HG03064 (cell line): ENCODE results near the gene WDR90.

Experiments used
- ATAC-seq: cut with Tn5 transposase; IDR thresholded peaks from one replicate; pipeline ENCODE4 v1.9.1; 2021; ENCODE audit warnings: low read depth; ENCODE audit not compliant: unreplicated experiment

Gene WDR90

DNA sequence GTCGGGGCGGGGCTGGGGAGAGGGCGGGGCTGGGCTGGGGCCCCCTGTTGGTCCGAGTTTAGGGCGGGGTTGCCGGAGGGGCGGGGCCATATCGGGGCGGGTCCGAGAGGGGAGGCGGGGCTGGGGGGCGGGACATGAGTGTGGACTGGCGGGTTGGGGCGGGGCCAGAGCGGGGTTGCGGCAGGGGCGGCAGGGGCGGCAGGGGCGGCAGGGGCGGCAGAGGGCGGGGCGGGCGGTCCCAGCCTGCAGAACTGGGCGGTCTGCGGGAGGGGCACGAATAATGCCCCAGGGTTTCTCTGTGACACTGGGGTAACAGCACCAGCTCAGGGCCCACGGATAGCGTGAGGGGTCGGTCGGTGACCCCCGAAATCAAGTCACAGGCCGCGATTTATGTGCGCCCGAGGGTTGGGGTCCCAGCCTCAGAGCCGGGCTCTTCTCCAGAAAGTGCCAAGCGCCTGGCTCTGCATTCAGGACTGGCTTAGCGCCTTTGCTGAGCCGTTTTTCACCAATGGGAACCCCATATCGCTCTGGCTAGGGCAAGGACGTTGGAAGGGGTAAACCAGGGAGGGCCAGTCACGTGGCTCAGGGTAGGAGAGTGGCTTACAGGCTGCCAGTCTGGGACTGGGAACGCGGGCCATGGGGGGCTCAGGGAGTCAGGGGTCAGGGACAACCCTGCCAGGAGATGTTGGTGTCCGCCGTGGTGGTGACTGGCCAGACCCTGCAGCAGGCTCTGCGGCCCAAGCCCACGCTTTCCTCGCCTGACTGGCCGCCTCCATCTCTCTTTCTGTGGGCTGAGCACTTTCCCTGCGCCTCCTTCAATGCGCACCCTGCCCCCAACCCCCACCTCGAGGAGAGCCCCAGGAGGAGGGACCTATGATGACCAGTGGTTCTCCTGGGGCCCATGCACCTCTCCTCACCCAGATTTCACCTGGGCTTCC lies 11.8 kb upstream of the WDR90 start:
- no peak for ATAC-seq

DNA sequence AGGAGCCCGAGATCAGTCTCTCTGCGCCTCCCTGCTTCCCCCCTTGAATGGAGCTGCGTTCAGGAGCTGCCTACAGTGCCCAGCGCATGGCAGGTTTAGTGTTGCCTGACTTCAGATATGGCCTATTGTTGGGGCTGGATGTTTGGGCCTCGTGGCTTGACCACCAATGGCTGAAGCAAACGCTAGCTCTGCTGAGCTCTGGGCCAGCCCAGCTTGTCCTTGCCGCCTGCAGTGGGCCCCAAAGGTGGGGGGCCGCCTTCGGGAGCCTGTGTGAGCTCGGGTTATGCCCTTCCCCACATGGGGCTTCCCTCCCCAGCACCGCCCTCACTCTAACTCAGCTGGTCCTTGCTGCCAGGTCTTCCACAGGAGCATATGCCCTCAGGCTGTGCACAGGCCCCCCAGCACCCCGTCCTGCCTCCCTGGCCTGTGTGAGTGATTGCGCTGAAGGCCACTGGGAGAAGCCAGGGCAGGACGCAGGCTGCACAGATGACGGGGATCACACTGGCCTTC lies 11.1 kb upstream of the WDR90 start:
- ATAC-seq: no peak

DNA sequence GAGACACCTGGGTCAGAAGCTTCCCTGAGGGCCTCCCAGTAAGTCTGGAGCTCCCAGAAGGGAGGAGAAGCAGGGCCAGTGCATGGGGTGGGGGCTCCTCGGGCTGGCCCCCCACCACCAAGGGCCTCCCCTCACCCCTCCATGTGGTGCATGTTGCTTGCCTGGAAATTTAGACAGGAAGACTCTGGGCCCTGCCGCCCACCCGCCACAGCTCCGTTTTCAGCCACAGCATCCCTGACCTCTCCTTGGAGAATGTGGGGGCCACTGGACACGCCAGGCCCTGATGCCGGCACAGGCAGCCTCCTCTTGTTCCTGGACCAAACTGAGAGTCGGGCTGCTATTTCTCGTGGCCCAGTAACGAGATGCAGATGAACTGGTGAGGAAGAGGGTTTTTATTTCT lies 10.3 kb upstream of the WDR90 start:
- ATAC-seq: no peak

DNA sequence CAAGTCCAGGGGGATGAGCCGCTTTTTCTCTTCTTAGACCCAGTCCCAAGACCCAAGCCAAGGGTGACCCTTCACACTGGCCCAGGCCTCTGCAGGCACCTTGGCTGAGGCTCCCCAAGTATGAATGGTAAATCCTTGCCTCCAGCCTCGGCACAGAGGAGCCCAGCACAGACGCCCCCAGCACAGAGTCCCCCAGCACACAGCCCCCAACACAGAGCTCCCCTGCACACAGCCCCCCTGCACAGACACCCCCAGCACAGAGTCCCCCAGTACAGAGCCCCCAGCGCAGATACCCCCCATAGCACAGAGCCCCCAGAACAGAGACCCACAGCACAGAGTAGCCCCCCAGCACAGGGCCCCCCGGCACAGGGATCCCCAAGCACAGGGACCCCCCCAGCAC lies 8.6 kb upstream of the WDR90 start:
- ATAC-seq: no peak

DNA sequence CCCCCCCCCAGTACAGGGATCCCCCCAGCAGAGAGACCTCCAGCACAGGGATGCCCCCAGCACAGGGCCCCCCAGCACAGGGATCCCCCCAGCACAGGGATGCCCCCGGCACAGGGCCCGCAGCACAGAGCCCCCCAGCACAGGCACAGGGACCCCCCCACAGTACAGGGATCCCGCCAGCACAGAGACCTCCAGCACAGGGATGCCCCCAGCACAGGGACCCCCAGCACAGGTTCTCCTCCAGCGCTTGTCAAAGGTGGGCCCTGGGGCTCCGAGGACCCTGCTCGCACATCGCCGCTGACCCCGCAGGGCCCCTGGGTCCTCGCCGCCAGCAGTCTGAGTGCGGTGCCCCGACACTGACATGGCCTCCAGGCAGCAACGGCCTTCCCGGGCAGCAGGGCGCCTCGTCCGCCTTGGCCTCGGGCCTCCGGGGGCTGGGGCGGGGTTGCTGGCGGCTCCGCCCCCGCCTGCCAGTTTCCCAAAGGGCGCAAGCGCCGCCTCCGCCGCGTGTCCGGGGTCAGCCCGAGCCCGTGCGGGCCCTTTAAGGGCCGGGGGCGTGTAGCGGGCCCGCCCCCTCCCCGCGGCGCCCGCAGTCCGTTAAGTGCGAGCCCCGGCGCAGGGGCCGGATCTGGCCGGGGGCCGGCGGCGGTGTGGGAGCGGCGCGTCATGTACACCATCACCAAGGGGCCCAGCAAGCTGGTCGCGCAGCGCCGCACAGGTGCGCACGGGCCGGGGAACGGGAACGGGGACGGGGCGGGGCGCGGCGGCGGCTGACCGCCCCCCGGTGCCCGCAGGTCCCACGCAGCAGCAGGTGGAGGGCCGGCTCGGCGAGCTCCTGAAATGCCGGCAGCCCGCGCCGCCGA lies 7.6 kb upstream of the WDR90 start, which contains the start of gene MCRIP2:
Gene MCRIP2, plus strand, starts transcription at position 503 of the 863 bp plus-strand sequence. Its CDS starts 164 bp downstream, at position 667.
- no peak for ATAC-seq

DNA sequence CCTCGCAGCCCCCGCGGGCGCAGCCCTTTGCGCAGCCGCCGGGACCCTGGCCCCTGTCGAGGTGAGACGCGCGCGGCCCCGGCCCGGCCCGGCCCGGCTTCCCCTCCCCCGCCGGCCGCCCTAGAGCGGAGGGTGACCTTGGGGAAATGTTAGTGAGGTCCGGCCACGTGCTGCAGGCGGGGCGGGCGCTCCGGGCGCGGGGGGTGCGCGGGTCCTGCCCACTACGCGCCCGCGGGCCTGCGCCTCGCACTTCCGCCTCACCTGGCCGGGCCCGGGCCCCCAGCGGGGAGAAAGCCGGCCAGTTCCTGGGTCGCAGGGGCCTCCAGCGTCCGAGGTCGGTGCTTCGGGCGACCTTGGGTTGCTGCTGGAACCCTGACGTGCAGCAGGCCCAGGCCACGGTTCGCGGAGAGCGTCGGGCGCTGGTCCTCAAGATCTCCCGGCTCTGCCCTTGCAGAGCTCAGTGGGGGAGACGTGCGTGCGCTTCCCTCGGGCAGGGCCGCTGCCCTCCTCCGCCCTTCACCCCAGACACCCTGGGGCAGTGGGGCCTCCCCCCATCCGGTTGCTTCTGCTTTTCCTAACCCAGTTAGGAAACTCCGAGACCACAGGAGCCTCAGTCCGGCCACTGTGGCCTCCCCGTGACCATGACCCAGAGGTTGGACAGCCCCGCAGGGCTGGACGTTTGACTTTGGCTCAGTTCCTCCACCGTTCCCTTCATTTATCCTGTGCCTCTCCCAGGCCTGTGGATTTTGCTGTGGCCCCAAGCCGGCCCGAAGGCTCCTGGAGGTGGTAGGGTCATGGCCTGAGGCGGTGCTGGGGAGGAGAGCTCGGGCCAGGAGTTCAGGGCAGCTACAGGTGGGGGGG lies 6.7 kb upstream of the WDR90 start:
- no peak for ATAC-seq

DNA sequence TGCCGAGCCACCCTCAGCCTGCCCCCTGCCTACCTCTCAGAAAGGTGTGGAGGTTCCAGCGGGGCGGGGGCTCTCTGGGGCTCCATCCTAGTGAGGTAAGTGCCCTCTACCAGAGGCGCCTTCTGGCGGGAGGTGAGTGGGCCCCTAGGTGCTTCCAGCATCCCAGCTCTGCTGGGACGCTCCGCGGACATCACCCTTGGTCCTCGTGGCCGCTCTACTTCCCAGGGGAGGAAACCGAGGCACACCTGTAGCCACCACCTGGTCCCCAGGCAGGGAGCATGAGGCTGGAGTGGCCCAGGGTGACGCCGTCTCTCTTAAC lies 6.2 kb upstream of the WDR90 start:
- no peak for ATAC-seq

DNA sequence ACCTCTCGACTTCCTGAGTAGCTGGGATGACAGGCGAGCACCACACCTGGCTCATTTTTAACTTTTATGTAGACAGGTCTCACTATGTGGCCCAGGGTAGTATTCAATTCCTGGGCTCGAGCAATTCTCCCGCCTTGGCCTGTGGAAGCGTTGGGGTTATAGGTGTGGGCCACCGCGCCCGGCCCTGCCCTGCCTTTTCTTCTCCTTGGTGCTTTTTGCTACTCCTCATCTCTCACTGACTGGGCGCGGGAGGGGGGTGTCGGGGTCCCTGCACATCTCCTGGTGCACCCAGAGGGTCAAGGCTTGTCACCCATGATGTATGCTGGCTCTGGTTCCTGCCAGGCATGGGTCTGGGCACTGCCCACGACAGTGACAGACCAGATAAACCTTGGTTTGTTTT lies 4.6 kb upstream of the WDR90 start:
- ATAC-seq: no peak

DNA sequence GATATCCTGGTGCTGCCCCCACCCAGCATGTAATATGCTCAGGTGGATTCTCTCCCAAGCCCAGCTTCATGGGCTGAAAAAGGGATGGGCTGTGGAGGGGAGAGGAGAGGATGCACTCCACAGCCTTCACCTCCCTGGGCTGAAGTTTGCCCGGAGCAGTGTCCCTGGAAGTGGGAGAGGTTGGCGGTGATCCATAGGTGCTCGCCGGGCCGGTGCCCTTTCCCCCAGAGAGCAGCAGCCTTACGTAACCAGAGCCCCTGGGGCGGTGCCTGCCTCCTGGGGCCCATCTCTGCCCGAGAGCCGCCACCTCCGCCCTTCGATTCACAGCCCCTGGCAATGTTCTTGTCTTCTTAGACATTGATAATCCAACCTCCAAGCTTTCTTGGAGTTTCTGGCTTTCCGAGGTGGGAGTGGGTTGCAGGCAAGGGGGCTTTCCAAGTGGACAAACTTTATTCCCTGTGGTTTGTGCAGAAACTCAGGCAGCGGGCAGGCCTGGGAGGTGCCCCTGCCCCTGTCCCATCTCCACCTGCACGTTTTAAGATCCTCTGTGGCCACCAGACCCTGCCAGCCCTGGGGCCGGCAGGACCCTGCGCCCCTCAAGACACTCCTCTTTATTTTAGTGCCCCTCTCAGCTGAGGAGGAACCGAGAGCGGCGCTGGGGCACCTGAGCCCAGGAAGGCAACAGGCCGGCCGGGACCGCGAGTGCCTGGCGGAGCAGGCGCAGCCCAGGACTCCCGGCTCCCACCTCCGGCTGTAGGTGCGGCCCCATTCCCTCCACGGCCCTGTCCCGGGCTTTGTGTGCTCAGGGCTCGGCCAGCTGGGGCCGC lies 3.1 kb upstream of the WDR90 start:
- no peak for ATAC-seq

DNA sequence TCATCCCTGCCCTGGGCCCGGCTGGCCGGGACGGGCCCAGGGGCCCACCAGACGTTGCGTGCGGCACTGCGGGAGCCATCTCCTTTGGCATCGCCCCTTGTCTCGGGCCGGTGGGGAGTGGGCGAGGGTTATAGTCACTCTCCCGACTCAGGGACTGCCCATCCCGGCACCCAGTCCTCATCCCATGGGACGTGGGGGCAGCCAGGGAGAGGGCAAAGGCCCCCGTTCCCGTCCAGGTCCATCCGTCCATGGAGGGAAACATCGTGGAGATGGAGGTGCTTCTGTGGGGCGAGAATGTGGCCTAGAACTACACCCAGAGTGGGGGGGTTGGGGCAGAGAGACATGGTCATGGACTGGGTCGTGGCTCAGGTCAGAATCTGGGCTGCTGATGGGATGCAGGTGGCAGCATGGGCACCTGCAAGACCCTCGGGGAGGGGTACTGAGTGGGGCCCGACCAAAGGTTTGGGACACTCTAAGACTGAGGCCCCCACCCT lies 2.4 kb upstream of the WDR90 start:
- no peak for ATAC-seq

DNA sequence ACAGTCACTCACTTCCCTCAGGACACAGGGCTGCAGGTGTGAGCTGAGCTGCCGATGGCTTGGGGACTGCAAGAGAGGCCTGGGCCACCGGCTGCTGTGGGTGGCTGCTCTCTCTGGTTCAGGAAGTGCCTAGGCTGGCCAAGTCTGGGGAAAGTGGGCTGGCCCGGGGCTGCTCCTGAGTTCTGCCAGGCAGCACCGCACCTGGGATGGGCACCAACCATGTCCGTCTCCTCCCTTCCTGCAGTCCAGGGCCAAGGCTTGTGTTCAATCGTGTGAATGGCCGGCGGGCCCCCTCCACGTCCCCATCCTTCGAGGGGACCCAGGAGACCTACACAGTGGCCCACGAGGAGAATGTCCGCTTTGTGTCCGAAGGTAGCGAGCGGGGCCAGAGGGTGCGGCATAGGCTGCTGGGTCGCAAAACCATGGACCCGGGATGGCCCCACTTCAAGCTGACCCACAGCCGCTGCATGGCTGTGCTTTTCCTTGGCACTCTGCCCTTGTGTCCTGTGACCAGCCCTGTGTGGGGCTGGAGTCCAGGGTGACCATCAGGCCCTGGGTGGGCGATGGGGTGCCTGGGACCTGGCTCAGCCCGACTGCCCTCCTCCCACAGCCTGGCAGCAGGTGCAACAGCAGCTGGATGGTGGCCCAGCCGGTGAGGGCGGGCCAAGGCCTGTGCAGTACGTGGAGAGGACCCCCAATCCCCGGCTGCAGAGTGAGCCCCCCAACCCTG lies 1.8 kb upstream of the WDR90 start:
- no peak for ATAC-seq

DNA sequence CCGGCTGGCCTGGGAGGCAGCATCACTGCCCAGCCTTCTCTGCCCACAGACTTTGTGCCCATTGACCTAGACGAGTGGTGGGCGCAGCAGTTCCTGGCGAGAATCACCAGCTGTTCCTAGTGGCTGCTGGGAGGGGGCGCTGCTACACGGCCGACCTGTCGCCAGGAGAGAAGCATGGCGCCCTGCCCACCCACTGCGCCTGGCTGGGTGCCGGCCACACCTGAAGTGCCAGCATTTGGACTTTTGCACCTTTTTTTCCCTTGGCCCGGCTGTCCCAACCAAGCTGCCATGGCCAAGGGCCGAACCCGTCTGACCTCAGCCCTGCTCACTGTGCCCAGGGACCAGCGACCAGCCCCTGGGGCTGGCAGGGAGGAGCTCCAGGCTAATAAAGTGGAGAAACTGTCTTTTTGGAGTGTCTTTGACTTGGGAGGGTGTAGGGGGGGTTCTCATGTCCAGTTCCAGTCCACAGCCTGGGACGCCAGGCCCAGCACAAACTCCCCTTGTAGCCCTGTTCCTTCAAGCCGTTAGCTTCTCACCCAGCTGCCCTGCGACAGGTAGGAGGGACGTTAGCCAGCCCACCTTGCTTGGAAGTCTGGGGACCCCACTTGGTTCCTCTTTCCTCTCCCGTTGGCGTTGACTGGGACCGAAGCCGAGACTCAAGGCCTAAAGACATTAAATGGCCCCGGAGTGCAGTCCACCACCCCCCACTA lies 939 bp upstream of the WDR90 start:
- no peak for ATAC-seq

DNA sequence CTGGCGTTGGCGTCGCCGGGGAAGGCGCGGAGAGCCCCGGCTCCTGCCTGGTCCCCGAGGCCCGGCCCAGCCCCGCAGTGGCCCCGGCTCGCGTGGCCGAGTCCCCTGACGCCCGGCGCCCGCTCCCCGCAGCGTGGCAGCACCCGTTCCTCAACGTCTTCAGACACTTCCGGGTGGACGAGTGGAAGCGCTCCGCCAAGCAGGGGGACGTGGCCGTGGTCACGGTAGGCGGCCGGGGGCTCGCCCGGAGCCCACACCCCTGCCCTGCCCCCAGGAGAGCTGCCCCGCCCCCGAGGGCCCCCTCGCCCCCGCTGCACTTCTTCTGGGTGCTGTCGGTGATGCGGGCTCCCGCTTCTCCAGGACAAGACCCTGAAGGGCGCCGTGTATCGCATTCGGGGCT lies 466 bp downstream of the WDR90 start:
- ATAC-seq: no peak

DNA sequence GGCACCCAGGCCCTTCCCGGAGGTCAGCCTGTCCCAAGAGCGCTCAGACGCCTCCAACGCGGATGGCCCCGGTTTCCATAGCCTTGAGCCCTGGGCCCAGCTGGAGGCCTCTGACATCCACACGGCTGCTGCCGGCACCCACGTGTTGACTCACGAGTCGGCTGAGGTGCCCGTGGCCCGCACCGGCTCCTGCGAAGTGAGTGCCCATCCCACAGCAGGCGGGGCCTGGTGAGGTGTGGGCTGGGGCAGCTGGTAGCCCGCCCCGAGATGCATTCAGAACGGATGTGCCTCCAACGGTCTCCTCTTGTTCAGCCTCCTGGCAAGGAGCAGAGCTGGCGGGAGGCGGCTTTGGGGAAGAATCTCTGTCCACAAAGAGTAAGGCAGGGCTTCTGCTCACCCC lies 2.7 kb downstream of the WDR90 start:
- no peak for ATAC-seq

DNA sequence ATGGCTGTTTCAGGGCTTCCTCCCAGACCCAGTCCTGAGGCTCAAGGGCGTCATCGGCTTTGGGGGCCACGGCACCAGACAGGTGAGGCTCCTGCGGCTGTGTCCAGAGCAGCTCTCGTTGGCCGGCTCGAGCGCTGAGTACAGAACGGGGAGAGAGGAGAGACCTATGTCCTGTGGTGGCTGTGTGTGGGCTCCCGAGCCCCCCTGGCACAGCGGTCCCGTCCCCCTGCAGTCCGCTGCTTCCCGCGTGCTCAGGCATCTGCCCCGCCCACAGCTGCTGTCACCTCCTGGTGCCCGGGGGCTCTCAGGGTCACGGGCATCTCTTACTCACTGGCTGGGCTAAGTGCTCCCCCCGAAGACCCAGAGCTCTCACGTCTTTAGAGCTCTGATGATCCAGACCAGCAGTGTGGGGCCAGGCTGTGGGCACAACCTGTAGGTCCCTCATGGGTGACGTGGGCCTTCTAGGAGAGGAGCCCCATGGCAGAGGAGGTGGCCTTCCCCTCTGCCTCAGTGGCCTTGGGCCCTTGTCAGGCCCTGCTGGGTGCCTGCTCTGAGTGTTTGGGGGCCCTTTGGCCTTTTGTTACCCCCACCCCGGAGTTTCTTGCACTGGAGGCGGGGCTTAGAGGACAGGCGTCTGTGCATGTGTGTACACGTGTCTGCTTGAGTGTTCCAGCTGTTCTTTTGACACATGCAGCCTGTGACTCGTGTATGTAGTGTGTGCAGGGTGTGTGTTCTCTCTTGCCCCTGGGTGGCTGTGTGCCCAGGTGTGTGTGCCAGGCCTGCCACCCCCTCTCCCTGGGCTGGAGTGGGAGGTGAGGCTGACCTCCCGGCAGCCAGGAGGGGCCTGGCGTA lies 3.5 kb downstream of the WDR90 start:
- no peak for ATAC-seq

DNA sequence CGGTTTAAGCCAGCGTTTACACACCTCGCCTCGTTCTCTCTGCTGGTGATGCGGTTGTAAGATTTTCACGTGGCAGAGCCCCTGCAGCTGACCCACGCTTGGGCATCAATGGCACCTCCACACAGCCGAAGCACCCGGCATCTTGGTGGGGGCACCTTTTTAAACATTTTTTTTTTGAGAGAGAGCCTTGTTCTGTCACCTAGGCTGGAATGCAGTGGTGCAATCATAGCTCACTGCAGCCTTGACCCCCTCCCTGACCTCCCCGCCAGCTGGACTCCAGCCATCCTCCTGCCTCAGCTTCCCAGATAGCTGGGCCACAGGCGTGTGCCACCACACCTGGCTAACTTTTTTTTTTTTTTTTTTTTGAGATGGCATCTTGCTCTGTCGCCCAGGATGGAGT lies 4.9 kb downstream of the WDR90 start:
- no peak for ATAC-seq

DNA sequence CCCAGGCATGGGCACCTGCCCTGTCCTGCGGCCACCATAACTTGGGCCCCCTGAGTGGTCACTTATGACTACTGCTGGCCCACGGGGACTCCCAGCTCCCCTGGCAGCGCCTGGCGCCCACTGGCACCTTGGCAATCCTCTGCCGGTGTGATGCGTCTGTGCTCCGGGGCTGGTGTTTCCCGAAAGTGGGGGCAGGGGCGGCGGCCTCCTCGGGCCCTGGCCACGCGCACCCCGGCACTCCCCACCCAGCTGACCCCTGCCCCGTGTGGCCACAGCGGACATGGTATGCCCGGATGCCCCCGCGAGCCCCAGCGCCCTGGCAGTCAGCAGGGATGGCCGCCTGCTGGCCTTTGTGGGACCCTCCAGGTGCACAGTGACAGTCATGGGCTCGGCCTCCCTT lies 8.3 kb downstream of the WDR90 start:
- ATAC-seq: no peak
